Measurements from ENCODE around the gene AXIN1. TPM values are rescaled to one million over a fixed set of nuclear protein-coding genes. Genes with fewer than 3 reads are reported as not detected.

The AXIN1 gene
- total and polyA plus RNA-seq, 9 donors, result 3.7 to 27.2 (median 23.0) TPM

- 74 to 84% (median 82%) methylated on average over 17 to 30 of the region's 30 CpGs for WGBS, 3 donors
- H3K36me3 ChIP-seq, result no peaks in the 10 kb centered on the region
- no peaks in the 10 kb centered on the region for H3K27me3 ChIP-seq
- intact Hi-C loops (cut with DNase I), result loop anchor here in 1 of 4 donors (5.0 kb wide), 1 partner anchor 329 kb away; no protein-coding TSS in a partner anchor
- no peak for DNase-seq
- H3K4me3 ChIP-seq, result no peak overlapping the region
- TF ChIP-seq POLR2A (IDR thresholded peaks at IDR 0.05), result no peak
- TF ChIP-seq CTCF (IDR thresholded peaks at IDR 0.05), result no peak
- no peak for TF ChIP-seq EP300 (IDR thresholded peaks at IDR 0.05)
- H3K27ac ChIP-seq, result no peak overlapping the region
- no peaks in the 10 kb centered on the region for H3K4me1 ChIP-seq (ENCODE audit: insufficient read depth)
- no peaks in the 10 kb centered on the region for H3K9me3 ChIP-seq
Measured at GRCh38 chr16:273547-274421, 78.7 kb downstream of the AXIN1 start.

DNA sequence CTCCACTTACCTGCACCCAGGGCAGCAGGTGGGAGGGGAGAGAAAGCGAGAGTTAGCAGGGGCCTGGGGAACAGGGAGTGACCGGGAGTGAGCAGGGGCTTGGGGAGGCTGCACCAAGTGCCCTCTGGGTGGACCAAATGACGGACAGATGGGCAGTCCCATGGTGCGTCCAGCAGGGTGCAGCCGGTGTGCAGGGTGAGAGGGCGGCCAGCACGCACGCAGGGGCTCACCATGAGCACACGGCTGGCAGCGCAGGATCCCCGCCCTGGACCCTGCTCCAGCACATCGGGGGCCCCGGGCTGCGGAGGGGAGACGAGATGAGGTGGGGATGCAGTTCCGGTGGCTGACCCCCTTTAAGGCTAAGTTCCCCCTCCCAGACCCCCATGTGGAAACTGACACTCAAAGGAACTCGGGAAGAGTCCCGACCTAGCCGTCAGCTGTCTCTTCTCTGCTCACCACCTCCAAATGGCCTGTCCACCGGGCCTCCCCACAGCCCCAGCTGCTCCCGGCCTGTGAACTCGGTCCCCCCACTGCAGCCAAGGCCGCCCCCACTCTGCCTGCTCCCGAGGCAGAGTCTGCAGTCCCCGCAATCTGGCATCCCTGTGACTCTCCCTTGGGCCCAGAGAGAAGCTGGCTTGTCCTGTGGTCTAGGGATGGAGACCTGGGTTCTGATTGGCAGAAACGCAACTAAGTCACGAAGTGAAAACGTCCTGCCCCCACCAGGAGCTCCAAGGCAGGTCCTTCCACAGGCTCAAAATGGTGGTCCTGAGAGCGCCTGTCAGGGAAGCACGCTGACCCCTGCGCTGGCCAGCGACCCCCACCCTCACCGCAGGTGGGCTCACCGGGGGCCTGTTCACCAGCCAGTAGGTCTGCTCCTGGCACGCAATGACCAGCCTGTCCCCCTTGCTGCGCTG, 79.6 kb downstream of the AXIN1 start:
- Histone ChIP-seq H3K4me3 (no peak overlapping the region), H3K9me3 (no peaks in the 10 kb centered on the region), H3K36me3 (no peaks in the 10 kb centered on the region), H3K27ac (no peak overlapping the region), H3K4me1 (ENCODE audit: insufficient read depth) (no peaks in the 10 kb centered on the region), H3K27me3 (no peaks in the 10 kb centered on the region)
- DNase-seq, result no peak
- WGBS, 3 donors, result 63 to 68% (median 64%) methylated on average over 35 to 36 of the region's 36 CpGs
- intact Hi-C loops (cut with DNase I), result loop anchor here in 1 of 4 donors (5.0 kb wide), 1 partner anchor 329 kb away; no protein-coding TSS in a partner anchor
- TF ChIP-seq POLR2A (IDR thresholded peaks at IDR 0.05) (no peak), CTCF (IDR thresholded peaks at IDR 0.05) (no peak), EP300 (IDR thresholded peaks at IDR 0.05) (no peak)

DNA sequence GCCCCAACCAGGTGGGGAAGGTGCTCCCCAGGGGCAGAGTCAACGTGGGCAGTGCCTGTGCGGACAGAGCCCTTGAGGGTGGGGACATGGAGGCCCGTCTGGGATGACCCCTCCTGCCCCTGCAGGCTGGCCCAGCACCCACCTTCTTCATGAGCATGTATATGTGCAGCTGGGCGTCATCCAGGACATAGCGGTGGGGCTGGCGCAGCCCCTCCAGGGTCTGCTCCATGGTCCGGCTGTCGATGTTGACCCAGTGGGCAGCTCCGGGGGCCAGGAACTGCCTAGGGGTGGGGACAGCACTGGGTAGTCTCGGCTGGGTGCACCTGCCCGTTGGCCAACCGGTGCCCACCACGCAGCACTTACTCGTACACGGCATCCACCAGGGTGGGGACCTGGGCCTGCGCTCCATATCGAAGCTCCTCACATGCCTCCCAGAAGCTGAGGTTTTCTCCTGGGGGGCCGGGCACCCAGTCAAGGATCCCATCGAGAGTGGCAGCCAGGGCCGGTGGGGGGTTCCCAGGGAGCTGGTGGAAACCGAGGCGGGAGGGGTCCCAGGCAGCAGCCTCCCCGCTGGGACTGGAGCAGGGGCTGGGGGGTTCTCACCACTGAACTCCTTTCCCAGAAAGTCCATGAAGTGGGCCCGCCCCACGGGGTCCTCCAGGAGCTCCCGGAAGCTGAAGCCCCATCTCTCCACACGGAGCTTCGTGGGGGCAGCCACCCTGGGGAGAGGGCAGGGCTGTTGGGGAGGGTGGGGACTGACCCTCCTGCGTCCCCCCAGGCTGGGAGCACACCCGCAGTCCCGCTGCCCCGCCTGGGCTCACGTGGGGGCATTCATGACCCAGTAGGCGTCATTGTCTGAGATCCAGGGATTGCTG, 81.9 kb downstream of the AXIN1 start:
- H3K9me3 ChIP-seq, result no peaks in the 10 kb centered on the region
- H3K4me1 ChIP-seq (ENCODE audit: insufficient read depth), result peaks cover 6% of the 10 kb centered on the region
- H3K27ac ChIP-seq, result no peak overlapping the region
- no peak for DNase-seq
- no peak overlapping the region for H3K4me3 ChIP-seq
- TF ChIP-seq POLR2A (IDR thresholded peaks at IDR 0.05), result no peak
- TF ChIP-seq EP300 (IDR thresholded peaks at IDR 0.05), result no peak
- TF ChIP-seq CTCF (IDR thresholded peaks at IDR 0.05), result no peak
- 83 to 86% (median 84%) methylated on average over 31 to 34 of the region's 34 CpGs for WGBS, 3 donors
- no peaks in the 10 kb centered on the region for H3K36me3 ChIP-seq
- intact Hi-C loops (cut with DNase I), result loop anchor here in 1 of 4 donors (5.0 kb wide), 1 partner anchor 332 kb away; no protein-coding TSS in a partner anchor
- H3K27me3 ChIP-seq, result no peaks in the 10 kb centered on the region
